ENCODE results near the gene MYH11.

- no peak for TF ChIP-seq EGR1 (IDR thresholded peaks at IDR 0.05)
- no peak for TF ChIP-seq TAF1 (IDR thresholded peaks at IDR 0.05; ENCODE audit: low read depth)
- TF ChIP-seq EP300 (IDR thresholded peaks at IDR 0.05; ENCODE audit: borderline replicate concordance) = no peak
- TF ChIP-seq YY1 (IDR thresholded peaks at IDR 0.05; ENCODE audit: low read depth) = no peak
- no peak for TF ChIP-seq REST (IDR thresholded peaks at IDR 0.05; ENCODE audit: low read depth)
- TF ChIP-seq TCF12 (IDR thresholded peaks at IDR 0.05; ENCODE audit: low read depth) = no peak
- TF ChIP-seq RAD21 (IDR thresholded peaks at IDR 0.05; ENCODE audit: low read depth) = no peak
Observed at GRCh38 chr16:15769239-15769638, 87.6 kb downstream of the MYH11 start.

All from Ishikawa (cell line).